Suppressor macrophage treated with lipopolysaccharide for 1 hour (primary cell): ENCODE results near the gene TOP3A.
A peak's percentile ranks its signal among the peaks of the same experiment; 100 is the strongest.

Source experiments
- DNase-seq, 3 donors: peaks; one replicate each; pipeline ENCODE4 v3.0.0-alpha.2; 2020 to 2022

TOP3A gene

DNA sequence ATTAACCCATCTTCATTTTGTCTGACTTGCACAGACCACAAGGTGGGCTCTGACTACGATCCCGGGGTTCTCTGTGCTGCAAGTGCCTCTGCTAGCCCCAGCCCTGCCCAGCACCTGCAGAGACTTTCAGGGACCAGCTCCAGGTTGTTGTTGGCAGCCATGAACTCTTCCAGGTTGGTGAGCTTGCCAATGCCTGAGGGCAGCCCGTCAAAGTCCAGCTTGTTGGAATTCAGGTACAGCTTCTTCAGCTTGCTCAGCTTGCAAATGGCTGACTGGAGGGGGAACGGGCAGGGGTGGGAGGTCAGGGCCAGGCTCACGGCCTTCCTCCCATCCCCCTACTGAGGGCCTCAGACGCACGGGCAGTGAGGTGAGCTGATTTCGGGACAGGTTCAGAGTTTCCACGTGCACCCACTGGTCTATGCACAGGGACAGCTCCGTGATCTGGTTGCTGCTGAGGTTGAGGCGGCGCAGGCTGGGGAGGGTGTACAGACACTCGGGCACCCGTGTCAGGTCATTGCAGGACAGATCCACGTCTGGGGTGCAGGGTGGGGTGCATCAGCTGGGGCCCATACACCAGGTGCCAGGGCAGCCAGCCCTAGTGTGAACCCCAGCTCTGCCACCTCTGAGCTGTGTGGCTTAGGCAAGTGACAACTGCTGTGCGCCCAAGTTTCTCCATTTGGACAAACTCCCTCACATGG is 61.5 kb downstream of the TOP3A start:
- DNase-seq: no peak

DNA sequence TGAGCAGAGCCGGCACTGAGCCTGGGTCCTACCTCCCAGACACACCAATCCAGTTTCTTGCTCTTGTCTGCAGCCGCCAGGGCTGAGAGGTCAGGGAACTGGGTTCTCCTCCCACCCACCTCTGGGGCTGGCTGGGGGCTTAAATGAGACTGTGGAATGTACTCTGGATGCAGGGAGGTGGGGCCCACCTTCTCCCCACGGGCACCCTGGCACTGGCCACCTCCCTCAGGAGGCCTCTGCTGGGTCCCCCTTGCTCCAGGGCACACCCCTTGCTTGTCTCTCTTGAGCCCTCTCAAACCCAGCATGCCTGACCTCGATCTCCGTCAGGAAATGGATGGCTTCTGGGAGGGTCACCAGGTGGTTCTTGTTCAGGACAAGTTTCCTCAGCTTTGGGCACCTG is 62.6 kb downstream of the TOP3A start:
- no peak for DNase-seq

DNA sequence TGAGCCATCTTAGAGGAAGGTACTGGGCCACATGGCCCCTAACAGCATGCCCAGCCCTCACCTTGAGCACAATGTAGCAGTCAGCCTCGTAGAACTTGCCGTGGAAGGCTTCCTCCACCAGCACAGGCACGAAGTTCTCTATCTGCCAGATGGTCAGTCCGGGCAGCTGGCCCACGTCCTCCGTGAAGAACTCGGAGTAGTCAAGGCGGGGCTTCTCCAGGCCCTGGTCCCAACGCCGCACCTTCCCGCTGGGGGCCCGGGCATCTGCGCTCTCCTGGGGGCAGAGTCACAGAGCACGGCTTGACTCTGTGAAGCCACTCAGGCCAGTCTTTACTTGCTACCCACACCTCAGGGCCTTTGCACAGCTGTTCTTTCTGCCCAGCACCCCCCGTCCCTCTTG is 63.6 kb downstream of the TOP3A start:
- DNase-seq: no peak

DNA sequence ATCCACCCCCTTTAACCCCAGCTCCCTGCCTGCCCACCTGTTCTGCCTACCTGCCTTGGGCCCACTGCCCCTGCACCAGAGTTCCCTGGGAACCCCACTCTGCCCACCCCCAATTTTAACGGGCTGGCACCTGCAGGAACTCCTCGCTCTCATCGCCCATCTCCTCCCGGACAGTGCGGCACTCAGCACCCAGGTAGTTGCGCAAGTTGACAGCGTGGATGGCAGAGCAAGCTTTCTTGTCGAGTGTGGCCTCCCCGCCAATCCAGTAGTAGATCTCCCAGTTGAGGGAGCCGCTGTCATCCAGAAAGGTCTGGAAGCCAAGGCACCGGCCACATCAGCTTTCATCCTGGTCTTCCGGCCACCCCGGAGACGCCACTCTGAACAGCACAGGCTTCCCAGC is 64.1 kb downstream of the TOP3A start:
- no peak for DNase-seq

DNA sequence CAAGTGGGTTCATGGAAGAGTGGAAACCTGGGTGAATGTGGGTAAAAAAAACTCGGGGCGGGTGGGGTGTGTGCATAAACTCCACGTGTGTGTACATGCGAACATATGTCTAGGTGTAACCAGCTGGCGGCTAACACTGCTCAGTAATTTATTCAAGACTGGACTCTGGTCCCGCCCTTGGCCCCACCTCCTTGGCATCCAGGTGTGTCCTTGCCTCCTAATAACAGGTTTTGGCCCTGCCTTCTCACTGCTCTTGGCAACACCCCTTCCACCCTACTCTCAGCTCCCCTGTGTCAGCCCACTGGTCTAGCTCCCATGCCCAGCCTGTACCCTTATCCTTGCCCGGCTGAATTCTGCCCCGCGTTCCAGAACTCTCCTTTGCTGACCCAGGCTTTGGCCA is 64.5 kb downstream of the TOP3A start:
- DNase-seq: no peak

DNA sequence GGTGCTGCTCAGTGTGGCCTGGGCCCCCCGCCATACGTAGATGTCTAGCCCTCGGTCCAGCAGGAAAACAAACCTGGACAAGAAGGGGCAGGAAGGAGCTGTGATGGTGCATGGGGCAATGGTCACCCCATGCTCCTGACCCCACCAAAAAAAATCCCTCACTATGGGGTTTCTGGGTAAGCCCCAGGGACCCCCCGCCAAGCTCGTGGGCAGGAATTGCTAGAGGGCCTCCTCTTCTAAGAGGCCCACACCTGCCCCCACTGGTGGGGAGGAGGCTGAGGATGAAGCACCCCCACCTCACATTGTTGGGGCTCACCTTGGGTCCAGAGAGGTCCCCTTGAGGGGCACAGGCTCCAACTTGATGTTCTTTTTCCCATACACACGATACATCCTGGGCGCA is 66.0 kb downstream of the TOP3A start:
- DNase-seq: no peak

DNA sequence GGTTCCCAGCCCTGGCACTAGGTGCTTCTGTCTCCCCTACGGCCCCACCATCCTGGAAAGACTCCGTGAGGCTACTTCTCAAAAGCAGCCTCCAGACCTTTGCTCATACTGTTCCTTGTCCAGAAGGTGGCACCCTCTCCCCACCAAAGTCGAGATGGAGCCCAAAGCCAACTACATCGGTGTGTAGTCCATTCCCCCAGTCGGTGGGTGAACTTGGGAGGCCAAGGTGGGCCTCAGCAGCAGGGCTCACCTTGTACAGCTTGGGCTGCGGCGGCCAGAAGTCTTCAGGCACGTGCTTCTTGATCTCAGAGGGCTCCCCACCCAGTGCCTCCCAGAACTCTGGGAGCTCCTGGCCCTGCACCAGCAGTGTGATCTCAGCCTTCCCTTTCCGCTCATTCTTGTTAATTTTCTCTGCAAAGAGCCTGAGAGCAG is 66.5 kb downstream of the TOP3A start:
- DNase-seq: peak; percentile 71 to 79 (median 76)

DNA sequence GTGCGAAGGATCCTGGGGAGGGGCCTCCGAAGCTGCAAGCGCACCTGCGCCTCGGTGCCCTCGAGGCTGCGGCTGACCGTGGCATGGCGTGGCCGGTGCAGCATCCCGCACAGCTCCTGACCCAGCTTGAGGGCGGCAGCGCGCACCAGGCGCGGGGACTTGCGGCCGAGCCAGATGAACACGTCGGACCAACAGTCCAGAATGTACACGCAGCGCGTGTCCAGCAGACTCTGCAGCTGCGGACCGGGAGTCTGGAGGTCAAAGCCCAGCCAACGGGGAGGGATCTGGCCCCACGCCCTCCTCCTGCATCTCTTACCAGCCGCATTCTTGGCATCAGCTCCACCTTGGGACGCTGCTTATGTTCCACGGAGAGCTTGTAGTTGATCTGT is 67.2 kb downstream of the TOP3A start:
- DNase-seq: no peak

DNA sequence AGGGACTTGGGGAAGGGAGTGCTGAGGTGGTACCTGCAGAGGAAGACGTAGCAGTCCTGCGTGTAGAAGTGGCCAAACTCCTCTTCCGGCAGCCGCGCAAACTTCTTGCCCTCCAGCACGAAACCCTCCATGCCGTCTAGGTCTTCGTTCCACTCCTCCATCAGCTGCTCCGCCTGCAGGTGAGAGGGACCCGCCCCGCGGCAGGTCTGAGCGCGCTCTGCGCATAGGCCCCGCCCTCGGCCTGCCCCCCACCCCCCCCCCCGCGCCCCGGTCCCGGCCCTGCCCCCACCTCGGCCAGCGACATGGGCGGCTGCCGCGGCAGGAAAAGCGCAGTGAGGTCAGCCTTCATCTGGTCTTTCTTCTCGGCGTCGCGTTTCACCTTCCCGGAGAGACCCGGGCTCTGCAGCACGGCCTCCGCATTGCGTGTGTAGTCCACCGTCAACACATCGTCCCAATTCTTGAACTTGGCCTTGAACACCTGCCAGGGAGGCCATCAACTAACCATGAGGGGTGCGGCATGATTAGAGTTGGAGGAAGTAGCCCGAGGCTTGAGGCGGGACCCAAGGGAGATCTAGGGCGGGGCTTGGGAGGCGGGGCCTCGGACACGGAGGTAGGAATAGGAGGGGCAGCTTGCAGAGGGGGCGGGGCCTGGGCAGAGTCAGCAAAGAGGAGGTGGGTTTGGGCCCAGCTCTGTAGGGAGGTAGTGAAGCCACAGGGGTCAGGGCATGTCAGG is 67.7 kb downstream of the TOP3A start:
- DNase-seq: peak; percentile 29 to 81 (median 63)

DNA sequence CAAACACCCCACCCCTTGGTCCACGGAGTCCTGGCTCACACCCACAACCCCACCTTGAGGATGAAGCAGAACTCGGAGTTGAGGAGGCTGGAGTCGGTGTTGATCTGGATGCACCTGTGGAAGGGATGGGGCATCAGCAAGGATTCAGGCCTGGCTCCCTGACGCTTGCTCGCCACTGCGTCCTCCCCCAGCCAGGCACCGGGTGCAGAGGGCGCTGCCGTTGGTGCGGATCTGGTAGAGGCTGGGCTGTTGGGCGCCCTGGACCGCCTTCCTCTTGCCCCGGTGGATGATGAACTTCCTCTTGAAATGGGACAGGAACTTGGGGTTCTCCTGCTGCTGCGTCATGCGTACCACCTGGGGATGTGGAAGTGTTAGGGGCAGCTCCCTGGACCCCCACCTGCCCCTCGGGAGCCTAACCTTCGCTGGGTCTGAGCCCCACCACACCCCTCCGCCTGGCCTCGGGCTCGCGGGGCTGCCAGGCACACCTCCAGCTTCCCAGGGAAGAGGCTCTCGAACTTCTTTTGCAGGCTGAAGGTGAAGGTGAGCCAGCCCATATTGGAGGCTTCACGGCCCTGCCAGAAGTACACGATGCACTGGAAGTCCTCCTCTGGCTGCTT is 68.6 kb downstream of the TOP3A start:
- DNase-seq: no peak

DNA sequence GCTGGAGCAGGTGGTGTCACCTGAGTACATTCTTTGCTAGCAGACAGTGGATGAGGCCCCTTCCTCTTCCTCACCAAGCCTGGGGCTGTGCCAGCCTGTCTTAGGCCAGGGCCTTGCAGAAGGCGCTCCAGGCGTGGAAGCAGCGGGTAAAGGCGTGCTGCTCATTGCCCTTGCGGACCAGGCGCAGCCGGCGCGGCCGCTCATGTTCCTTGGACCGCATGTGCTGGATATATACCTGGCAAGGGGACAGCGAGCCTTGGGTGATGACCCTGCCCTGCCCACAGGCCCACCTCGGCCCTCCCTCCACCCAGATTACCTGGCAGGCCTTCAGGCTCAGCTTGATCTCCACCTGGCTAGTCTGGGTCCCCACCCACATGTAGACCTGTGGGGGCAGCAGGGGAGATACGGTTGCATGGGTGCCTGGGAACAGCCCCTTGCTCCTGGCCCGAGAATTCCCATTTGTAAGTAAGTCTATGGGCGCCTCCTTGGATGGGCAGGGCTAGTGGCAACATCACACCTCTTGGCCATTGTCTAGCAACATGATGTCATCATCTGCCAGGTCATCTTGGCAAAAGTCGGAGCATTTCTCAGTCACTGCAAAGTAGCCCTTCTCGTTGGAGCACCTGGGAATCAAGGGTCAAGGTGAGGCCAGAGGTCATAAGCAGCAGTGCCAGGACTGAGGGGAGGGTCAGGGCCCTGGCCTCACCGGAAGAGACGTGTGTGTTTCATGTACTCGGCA is 69.6 kb downstream of the TOP3A start:
- no peak for DNase-seq

DNA sequence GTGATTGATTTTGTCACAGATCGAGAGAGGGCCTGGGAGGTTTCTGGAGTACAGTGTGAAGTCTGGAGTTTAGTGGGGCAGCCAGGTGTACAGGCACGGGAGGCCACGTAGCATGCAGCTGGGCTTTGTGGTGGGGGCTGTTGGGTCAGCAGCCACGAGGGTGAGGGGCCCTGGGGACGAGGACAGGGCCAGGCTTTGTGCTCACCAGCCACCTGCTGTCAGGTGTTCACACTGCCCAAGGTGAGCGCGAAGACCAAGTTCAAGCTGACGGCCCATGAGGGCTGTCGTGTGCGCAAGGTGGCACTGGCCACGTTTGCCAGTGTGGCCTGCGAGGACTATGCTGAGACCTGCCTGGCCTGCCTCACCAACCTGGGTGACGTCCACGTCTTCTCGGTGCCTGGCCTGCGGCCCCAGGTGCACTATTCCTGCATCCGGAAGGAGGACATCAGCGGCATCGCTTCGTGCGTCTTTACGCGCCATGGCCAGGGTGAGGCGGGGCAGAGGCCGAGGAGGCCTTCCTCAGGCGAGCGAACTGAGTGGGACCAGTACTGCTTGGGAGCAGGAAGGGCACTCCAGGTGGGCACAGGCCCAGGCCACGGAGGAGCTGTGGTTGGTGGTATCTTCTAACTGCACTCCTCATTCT is 73.4 kb downstream of the TOP3A start:
- DNase-seq: no peak

DNA sequence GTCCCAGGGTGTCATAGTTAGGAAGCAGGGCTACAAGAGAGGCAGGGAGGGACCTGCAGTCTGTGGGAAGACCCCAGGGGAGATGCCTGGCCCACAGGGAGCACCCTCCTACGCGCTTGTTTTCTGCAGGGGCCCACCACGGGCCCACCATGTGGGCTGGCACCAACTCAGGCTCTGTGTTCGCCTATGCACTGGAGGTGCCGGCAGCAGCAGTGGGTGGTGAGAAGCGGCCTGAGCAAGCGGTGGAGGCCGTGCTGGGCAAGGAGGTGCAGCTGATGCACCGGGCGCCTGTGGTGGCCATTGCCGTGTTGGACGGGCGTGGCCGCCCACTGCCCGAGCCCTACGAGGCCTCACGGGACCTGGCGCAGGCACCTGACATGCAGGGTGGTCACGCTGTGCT is 74.3 kb downstream of the TOP3A start:
- no peak for DNase-seq

DNA sequence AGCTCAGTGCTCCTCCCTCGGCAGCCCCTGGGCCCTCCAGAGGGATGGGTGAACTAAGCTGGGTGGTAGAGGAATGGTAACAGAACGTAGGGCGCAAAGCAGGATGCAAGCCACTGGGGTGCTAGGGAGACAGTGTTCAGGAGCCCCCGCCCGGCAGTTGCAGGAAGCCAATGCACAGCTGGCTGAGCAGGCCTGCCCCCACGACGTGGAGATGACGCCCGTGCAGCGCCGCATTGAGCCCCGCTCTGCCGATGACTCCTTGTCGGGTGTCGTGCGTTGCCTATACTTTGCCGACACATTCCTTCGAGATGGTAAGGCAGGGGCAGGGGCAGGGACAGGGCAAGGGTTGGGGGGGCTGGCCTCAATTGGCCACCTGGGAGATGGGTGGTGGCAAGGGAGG is 76.5 kb downstream of the TOP3A start:
- no peak for DNase-seq

DNA sequence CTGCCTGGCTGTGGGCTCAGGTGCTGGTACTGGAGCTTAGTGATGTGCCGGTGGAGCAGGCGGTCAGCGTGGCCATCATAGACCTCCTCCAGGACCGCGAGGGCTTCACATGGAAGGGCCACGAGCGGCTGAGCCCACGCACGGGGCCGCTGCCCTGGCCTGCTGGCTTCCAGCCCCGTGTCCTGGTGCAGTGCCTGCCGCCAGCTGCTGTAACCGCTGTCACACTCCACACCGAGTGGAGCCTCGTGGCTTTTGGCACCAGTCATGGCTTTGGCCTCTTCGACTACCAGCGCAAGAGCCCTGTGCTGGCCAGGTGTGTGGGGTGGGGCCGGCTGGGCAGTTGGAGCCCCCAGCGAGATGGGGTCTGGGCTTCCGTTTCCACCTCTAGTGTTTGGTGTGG is 77.3 kb downstream of the TOP3A start:
- DNase-seq: no peak

DNA sequence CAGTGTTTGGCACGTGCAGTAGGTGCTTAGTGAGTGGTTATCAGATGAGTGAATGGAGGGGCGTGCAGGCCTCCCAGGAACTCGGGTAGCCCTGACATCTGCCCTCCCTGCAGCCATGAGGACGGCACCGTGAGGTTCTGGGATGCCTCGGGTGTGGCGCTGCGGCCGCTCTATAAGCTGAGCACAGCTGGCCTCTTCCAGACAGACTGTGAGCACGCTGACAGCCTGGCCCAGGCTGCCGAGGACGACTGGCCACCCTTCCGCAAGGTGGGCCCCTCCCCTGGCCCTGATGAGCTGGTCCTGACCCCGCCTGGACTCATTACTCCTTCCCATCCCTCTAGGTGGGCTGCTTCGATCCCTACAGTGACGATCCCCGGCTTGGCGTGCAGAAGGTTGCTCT is 78.3 kb downstream of the TOP3A start:
- DNase-seq: no peak

DNA sequence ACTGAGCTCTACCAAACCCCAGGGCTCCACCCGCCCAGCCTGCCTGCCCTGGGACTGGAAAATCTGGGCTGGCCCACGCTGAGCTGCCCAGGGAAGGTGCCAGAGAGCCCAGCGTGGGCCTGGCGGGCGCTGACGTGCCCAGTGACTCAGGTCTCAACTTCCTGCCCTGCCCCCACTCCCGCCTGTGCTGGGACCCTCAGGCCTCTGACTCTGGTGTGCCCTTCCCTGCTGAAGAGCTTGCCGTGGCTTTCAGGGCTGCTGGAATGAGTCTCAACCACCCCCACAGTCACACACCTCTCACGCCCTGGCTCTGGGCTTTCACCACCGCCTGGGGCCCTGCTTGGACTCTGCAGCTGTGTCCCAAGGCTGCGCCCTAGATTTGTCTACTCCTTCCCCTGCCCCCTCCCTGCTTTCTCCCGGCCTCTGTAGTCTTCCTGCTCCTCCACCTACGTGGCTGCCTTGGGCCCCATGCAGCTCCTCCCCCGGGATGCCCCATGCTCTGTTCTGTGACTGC is 79.0 kb downstream of the TOP3A start:
- peak; percentile 22 to 43 (median 42) for DNase-seq

DNA sequence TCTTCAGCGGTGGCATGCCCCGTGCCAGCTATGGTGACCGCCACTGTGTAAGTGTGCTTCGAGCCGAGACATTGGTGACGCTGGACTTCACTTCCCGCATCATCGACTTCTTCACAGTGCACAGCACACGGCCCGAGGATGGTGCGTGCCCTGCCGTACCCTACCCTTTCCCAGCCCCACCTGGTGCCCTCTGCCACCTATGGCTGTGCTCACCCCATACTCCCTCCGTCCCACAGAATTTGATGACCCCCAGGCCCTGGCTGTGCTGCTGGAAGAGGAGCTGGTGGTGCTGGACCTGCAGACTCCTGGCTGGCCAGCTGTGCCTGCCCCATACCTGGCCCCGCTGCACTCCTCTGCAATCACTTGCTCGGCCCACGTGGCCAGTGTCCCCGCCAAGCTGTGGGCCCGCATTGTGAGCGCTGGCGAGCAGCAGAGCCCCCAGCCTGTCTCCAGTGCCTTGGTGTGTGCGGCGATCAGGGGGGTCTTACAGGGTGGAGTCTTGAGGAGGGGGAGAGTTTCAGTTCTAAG is 79.9 kb downstream of the TOP3A start:
- DNase-seq: no peak

DNA sequence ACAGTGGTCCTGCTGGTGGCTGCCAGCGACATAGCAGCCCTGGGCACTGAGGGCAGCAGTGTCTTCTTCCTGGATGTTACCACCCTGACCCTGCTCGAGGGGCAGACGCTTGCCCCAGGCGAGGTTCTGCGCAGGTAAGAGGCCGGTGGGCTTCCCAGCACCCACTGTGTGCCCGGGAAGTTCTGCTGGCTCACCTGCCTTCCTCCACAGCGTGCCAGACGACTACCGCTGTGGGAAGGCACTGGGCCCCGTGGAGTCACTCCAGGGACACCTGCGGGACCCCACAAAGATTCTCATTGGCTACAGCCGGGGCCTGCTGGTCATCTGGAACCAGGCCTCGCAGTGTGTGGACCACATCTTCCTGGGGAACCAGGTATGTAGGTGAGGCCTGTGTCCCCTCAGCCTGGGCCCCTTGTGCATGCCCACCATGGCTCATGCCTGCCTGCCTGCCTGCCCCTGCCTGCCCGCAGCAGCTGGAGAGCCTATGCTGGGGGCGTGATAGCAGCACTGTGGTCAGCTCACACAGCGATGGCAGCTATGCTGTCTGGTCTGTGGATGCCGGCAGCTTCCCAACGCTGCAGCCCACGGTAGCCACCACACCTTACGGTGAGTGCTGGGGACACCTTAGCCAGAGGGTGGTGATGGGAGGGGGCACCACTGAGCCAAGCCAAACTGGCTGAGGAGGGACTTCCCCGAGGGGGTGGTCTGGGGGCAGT is 80.8 kb downstream of the TOP3A start:
- no peak for DNase-seq

DNA sequence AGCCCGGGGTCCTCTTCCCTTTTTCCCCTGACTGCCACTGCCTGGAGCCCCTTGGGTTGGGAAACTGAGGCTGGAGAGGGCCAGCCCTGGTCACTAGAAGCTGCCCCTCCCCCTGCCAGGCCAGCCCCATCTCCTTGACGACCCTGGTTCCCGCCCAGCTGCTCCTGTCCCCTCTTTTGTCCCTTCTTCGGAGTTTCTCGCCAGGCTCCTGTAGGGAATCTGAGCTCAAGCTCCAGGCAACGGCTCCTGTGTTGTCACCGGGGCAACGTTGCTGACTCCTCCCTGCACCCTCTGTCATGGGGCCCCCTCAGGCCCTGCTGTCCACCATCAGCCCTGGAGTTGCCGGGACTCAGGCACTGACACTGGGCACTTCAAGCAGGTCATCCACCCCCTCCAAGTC is 83.6 kb downstream of the TOP3A start:
- DNase-seq: no peak

DNA sequence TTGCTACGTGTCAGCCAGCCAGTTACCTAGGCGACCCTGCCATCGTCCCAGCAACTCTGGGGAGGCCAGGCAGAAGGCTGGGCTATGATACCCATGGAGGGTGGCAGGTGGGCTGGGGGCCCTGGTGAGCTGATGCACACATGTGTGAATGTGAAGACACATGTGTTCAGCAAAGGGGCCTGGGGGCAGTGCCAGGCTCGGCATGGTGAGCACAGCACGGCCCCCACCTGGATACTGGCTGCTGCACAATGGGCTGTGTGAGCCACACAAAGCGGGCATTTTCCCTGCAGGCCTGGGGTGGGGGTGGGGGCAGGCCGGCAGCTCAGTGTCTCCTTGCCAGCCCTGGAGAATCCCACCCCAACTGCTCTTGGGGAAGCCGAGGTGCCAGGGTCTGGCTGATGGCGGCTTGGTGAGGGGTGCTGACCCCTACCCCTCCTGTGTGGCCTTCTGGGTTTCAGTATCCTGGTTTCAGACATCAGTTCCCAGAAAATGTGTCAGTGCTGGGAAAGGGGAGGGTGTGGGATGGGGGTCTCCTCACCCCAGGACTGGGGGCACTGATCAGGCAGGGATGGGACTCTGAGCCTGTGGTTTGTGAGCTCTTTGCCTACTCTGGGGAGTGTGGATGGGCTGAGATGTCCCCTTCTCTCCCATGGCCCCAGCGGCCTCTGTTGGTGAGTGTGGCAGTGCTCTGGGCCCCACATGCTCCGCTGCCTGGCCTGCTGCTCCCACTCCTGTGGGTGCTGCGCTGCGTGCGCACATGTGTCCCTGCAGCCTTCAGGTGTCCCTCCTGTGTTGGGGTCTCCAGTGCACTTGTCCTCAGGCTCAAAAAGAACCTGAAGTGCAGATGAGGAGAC is 84.3 kb downstream of the TOP3A start:
- DNase-seq: no peak
